ENCODE data around the gene REG3G. TPM values are rescaled to one million over a fixed set of nuclear protein-coding genes. Genes with fewer than 3 reads are reported as not detected.

Gene REG3G
- total RNA-seq, 1 donor from 2014 or later, result not detected

DNA sequence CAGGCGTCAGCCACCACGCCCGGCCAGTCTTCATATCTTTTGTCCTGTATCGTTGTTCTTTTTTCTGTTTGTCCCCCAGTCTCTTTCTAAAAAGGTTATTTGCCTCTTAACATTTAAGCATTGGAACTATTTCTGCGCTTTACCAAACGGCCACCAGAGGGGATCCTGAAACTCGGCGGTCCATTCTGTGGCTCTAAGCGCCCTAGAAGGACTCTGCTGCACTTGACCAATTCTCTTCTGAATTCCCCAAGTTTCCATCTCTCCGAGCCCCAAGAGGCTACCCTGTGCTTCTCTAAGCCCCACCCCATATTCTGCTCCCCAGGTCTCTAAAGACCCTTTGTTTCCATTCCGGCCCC lies 33.1 kb upstream of the REG3G start:
- no peaks in the 10 kb centered on the region for H3K4me1 Mint-ChIP-seq (ENCODE audit: low read depth, unreplicated experiment)
- no peaks in the 10 kb centered on the region for H3K36me3 Mint-ChIP-seq (ENCODE audit: unreplicated experiment)
- TF ChIP-seq, protein P1, sequence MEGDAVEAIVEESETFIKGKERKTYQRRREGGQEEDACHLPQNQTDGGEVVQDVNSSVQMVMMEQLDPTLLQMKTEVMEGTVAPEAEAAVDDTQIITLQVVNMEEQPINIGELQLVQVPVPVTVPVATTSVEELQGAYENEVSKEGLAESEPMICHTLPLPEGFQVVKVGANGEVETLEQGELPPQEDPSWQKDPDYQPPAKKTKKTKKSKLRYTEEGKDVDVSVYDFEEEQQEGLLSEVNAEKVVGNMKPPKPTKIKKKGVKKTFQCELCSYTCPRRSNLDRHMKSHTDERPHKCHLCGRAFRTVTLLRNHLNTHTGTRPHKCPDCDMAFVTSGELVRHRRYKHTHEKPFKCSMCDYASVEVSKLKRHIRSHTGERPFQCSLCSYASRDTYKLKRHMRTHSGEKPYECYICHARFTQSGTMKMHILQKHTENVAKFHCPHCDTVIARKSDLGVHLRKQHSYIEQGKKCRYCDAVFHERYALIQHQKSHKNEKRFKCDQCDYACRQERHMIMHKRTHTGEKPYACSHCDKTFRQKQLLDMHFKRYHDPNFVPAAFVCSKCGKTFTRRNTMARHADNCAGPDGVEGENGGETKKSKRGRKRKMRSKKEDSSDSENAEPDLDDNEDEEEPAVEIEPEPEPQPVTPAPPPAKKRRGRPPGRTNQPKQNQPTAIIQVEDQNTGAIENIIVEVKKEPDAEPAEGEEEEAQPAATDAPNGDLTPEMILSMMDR (IDR thresholded peaks at IDR 0.05; ENCODE audit: partially characterized antibody, unreplicated experiment), result peak; percentile 62
- no peak overlapping the region for H3K27ac Mint-ChIP-seq (ENCODE audit: unreplicated experiment)
- H3K27me3 Mint-ChIP-seq (ENCODE audit: unreplicated experiment), result peaks cover 18% of the 10 kb centered on the region
- peaks cover 7% of the 10 kb centered on the region for H3K9me3 Mint-ChIP-seq (ENCODE audit: unreplicated experiment)
- peak; percentile 54 for DNase-seq
- H3K4me3 Mint-ChIP-seq (ENCODE audit: unreplicated experiment), result peak overlapping the region; percentile 86

DNA sequence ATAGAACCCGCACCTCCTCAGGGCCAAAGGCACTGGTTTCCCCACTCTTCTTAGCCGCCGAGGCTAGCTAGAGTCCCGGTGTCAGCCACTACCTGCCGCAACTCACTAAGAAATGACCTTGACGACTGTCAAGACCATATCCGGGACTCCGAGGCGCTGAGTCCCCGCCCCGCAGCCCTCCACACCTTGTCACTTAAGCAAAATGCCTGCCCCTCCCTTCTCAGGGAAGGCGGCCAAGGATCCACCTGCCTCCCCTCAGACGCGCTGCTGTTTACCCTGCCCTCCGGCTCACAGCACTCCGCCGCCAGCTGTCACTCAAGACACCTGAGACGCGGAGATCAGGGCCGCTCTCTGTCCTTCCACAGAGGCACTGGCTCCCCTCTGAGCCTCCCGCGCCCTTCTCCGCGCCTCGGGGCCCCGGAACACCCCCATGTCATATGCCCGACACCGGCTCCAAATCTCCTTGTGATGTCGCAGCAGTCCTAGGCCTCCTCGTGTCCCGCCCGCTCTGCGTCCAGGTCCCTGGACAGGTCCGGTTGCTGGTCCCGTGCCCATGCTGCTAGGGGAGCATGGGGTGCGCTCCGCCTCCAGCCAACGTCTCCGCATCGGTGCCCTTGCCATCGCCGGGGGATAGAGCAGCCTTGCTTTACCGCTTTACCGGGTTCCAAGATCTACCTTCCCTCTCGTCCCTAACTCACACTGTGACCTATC lies 32.5 kb upstream of the REG3G start:
- TF ChIP-seq, protein P1 (IDR thresholded peaks at IDR 0.05; ENCODE audit: partially characterized antibody, unreplicated experiment), result peak; percentile 30
- peak overlapping the region; percentile 86 for H3K4me3 Mint-ChIP-seq (ENCODE audit: unreplicated experiment)
- no peak overlapping the region for H3K27ac Mint-ChIP-seq (ENCODE audit: unreplicated experiment)
- no peaks in the 10 kb centered on the region for H3K4me1 Mint-ChIP-seq (ENCODE audit: low read depth, unreplicated experiment)
- peaks cover 18% of the 10 kb centered on the region for H3K27me3 Mint-ChIP-seq (ENCODE audit: unreplicated experiment)
- DNase-seq, result peak; percentile 25
- peaks cover 7% of the 10 kb centered on the region for H3K9me3 Mint-ChIP-seq (ENCODE audit: unreplicated experiment)
- H3K36me3 Mint-ChIP-seq (ENCODE audit: unreplicated experiment), result no peaks in the 10 kb centered on the region

DNA sequence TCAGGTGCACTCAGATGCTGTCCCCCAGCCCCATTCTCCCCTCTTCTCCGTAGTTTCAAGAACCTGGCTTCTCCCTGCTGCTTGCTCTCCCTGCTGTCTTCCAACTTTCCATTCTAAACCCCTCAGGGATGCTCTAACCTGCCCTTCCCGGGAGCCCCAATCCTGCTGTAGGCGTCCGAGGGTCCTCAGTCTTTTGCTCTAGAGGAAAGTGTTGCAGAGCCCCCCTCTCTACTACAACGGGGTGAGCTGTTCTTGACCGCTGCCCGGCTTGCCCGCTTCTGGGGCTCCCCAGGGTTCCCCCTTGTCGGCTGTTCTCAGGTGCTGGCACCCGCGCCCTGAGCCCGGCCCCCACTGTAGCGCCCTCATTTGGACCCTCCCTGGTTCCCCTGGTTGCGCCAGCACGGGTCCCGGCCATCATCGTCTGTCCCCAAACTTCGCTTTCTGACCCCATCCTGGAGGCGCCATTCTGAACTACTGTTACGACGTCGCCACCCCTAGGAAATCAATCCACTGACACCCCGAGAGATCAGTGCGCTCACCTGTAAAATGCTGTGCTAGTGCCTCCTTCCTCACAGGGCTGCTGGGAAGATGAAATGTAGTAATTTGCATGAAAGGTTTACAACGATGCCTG lies 31.9 kb upstream of the REG3G start:
- no peaks in the 10 kb centered on the region for H3K36me3 Mint-ChIP-seq (ENCODE audit: unreplicated experiment)
- peaks cover 20% of the 10 kb centered on the region for H3K27me3 Mint-ChIP-seq (ENCODE audit: unreplicated experiment)
- H3K4me1 Mint-ChIP-seq (ENCODE audit: low read depth, unreplicated experiment), result no peaks in the 10 kb centered on the region
- TF ChIP-seq, protein P1 (IDR thresholded peaks at IDR 0.05; ENCODE audit: partially characterized antibody, unreplicated experiment), result no peak
- peak overlapping the region; percentile 86 for H3K4me3 Mint-ChIP-seq (ENCODE audit: unreplicated experiment)
- no peak for DNase-seq
- no peak overlapping the region for H3K27ac Mint-ChIP-seq (ENCODE audit: unreplicated experiment)
- peaks cover 7% of the 10 kb centered on the region for H3K9me3 Mint-ChIP-seq (ENCODE audit: unreplicated experiment)

DNA sequence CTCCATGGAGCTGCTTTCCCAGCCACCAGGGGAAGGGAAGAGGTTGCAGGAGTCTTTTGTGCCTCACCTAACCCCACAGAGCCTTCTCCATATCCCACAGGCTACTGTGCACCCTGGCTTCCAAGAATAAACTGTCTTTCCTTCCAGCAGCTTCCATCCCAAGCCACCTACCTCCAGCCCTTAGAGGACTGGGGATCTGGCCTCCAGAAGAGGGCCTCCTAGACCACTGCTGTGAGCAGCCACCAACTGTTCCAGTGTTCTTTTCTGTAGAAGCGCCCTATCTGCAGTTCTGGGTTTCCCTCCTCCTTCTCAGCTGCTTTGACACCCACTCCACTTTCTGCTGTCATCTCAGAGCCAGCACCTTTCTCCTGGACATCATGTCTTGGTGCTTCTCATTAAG lies 30.7 kb upstream of the REG3G start:
- Mint-ChIP-seq H3K36me3 (ENCODE audit: unreplicated experiment) (no peaks in the 10 kb centered on the region), H3K4me3 (ENCODE audit: unreplicated experiment) (no peak overlapping the region), H3K27ac (ENCODE audit: unreplicated experiment) (no peak overlapping the region), H3K27me3 (ENCODE audit: unreplicated experiment) (peaks cover 20% of the 10 kb centered on the region), H3K4me1 (ENCODE audit: low read depth, unreplicated experiment) (no peaks in the 10 kb centered on the region), H3K9me3 (ENCODE audit: unreplicated experiment) (peaks cover 7% of the 10 kb centered on the region)
- DNase-seq, result no peak
- TF ChIP-seq, protein P1 (IDR thresholded peaks at IDR 0.05; ENCODE audit: partially characterized antibody, unreplicated experiment), result no peak

DNA sequence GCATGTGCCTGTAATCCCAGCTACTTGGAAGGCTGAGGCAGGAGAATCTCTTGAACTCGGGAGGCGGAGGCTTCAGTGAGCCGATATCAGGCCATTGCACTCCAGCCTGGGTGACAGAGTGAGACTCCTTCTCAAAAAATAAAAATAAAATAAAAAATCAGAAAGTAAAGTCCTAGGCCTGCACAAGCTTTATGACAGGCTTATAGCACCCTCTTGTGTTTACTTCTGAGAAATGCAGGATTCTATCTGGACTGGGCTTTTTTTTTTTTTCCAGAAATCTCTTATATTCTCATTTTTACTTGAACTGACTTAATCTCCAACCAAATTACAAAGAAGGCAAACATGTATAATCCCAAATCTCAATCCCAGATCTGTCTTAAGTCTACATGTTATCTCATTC lies 26.1 kb upstream of the REG3G start:
- Mint-ChIP-seq H3K4me3 (ENCODE audit: unreplicated experiment) (no peak overlapping the region), H3K9me3 (ENCODE audit: unreplicated experiment) (no peaks in the 10 kb centered on the region), H3K27ac (ENCODE audit: unreplicated experiment) (no peak overlapping the region), H3K27me3 (ENCODE audit: unreplicated experiment) (peaks cover 5% of the 10 kb centered on the region), H3K36me3 (ENCODE audit: unreplicated experiment) (no peaks in the 10 kb centered on the region), H3K4me1 (ENCODE audit: low read depth, unreplicated experiment) (no peaks in the 10 kb centered on the region)
- DNase-seq, result no peak
- TF ChIP-seq, protein P1 (IDR thresholded peaks at IDR 0.05; ENCODE audit: partially characterized antibody, unreplicated experiment), result peak; percentile 63

All from glutamatergic neuron (in vitro differentiated cells).